GM12891 (cell line): Measurements from ENCODE around the gene UNC93B1. TPM values are rescaled to one million over a fixed set of nuclear protein-coding genes. Genes with fewer than 3 reads are reported as not detected.

Experiments
- DNase-seq: peaks from one replicate; pipeline ENCODE4 v3.0.0; 2011; ENCODE audit warnings: low spot score; ENCODE audit not compliant: insufficient read length
- FAIRE-seq: peaks from 2 replicates; lab custom pipeline; 2011; peaks lifted over from hg19 to GRCh38; lab: Jason Lieb, UNC
- PAX5 ChIP-seq: IDR thresholded peaks from 2 replicates; pipeline ENCODE4 v1.6.1; 2011; ENCODE audit warnings: low read length, moderate library complexity, mild to moderate bottlenecking; ENCODE audit not compliant: insufficient read depth, severe bottlenecking
- POLR2A ChIP-seq: IDR thresholded peaks from 2 replicates; pipeline ENCODE4 v1.6.1; 2011; ENCODE audit warnings: low read depth, low read length, control low read depth
- POLR2AphosphoS5 ChIP-seq: IDR thresholded peaks from 2 replicates; pipeline ENCODE4 v1.6.1; 2011; ENCODE audit warnings: low read depth, low read length, control low read depth
- POU2F2 ChIP-seq: IDR thresholded peaks from 2 replicates; pipeline ENCODE4 v1.6.1; 2011; ENCODE audit warnings: low read depth, mild to moderate bottlenecking, control low read depth, low read length, moderate library complexity
- SPI1 ChIP-seq: IDR thresholded peaks from 2 replicates; pipeline ENCODE4 v1.6.1; 2011; ENCODE audit warnings: low read depth, low read length, control low read depth
- TAF1 ChIP-seq: IDR thresholded peaks from 2 replicates; pipeline ENCODE4 v1.6.1; 2011; ENCODE audit warnings: low read depth, low read length, control low read depth
- polyA plus RNA-seq: library from polyadenylated mRNA; unstranded; fragments of >200 nt; gene quantifications from one replicate; pipeline ENCODE4 v1.2.1, GENCODE V29; 2012; ENCODE audit warnings: low read depth, missing spikeins, inconsistent platforms; ENCODE audit not compliant: missing spikeins

UNC93B1 gene
- 34.5 TPM for polyA plus RNA-seq

GRCh38 chr11:68003846-68004550 is at the start of gene UNC93B1:
TSS of gene UNC93B1 (minus strand) at chr11:68004097. CDS start at chr11:68004043, 54 bp downstream.
- FAIRE-seq (peak; percentile 97), DNase-seq (peak; percentile 91)
- peak; percentile 76 for TF ChIP-seq SPI1
- TF ChIP-seq TAF1, result no peak
- TF ChIP-seq POU2F2, result no peak
- TF ChIP-seq PAX5, result no peak
- 0 out of 2 replicates have a peak, but pooled peaks have one; percentile 42 for TF ChIP-seq POLR2A
- TF ChIP-seq POLR2AphosphoS5, result peak; percentile 51; the same call in 1 of the 2 replicates

- TF ChIP-seq PAX5 (no peak), POLR2A (no peak), SPI1 (no peak), POLR2AphosphoS5 (no peak), TAF1 (no peak), POU2F2 (no peak)
- FAIRE-seq, result no peak
- DNase-seq, result no peak
Observed at GRCh38 chr11:68053117-68053516, 49.2 kb upstream of the UNC93B1 start.

- TF ChIP-seq POLR2AphosphoS5 (peak; percentile 52; the same call in 1 of the 2 replicates), TAF1 (no peak)
- DNase-seq (no peak), FAIRE-seq (no peak)
Observed at GRCh38 chr11:68052137-68052873, 48.4 kb upstream of the UNC93B1 start.

GRCh38 chr11:68051191-68052136 is 47.6 kb upstream of the UNC93B1 start:
- TF ChIP-seq POLR2A, result peak; percentile 40; the same call in 1 of the 2 replicates
- no peak for TF ChIP-seq POU2F2
- no peak for FAIRE-seq
- DNase-seq, result no peak

- TF ChIP-seq SPI1 (no peak), POLR2A (no peak), POLR2AphosphoS5 (no peak), PAX5 (no peak)
- FAIRE-seq, result no peak
Observed at GRCh38 chr11:68050371-68050841, 46.5 kb upstream of the UNC93B1 start.

GRCh38 chr11:68049509-68050370 is 45.8 kb upstream of the UNC93B1 start:
- FAIRE-seq (no peak), DNase-seq (no peak)
- TF ChIP-seq SPI1 (no peak), POU2F2 (no peak), PAX5 (no peak), POLR2A (no peak)

More at GRCh38 chr11:68050371-68050841, 46.5 kb upstream of the UNC93B1 start:
- no peak for DNase-seq

GRCh38 chr11:68048681-68049508 is 45.0 kb upstream of the UNC93B1 start:
- no peak for TF ChIP-seq PAX5
- no peak for TF ChIP-seq POLR2AphosphoS5
- TF ChIP-seq TAF1, result no peak
- TF ChIP-seq POU2F2, result no peak
- TF ChIP-seq SPI1, result no peak
- no peak for TF ChIP-seq POLR2A
- no peak for FAIRE-seq

GRCh38 chr11:68047437-68048290 is 43.8 kb upstream of the UNC93B1 start:
- TF ChIP-seq POU2F2 (no peak), TAF1 (no peak), PAX5 (no peak), POLR2AphosphoS5 (no peak), POLR2A (no peak), SPI1 (no peak)

More at GRCh38 chr11:68048681-68049508, 45.0 kb upstream of the UNC93B1 start:
- DNase-seq, result no peak

More at GRCh38 chr11:68047437-68048290, 43.8 kb upstream of the UNC93B1 start:
- FAIRE-seq, result no peak
- no peak for DNase-seq
